ENCODE data around the gene MUC21.
A peak's percentile ranks its signal among the peaks of the same experiment; 100 is the strongest.
"Not testable (repeated sequence)": the region's sequence is repeated elsewhere in the genome, so short reads cannot be mapped to it uniquely, and the experiment has no call there.

Gene MUC21

DNA sequence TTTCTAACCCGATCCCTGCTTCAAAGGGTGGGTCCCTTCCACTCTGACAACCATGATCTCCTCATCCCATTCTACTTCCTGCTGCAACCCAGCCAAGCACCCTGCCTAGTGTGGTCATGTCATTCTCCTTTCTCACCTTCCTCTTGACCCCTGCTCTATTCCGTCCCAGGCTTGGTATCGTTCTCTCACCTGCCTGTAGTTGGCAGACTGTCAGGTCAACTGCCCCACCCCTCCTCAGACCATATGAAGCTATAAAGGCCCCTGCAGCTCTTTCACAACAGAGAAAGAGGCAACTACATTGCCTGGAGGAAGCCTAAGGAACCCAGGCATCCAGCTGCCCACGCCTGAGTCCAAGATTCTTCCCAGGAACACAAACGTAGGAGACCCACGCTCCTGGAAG lies at the start of gene MUC21:
Gene MUC21, plus strand, starts transcription at position 280 of the 400 bp plus-strand sequence. CDS start 241 bp downstream, outside the sequence.
- DNase-seq: peak; percentile 13

DNA sequence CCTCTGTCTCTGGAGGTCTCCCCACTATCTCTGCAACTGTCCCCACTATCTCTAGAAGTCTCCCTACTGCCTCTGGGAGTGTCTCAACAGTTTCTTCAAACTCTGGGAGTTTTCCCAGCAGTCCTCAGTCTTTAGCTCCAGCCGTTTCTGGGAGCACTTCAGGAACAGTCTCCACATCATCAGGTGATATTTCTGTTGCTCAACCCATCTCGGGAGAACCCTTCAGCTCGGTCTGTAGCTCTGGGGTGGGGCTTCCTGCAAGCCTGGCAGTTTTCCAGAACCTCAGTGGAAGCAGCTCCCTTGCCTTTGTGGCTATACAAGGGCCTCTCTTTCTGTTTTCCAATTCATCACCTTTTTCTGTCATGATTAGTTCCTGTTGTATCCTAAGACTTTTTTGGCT lies 48.5 kb upstream of the MUC21 start:
- no peak for DNase-seq

DNA sequence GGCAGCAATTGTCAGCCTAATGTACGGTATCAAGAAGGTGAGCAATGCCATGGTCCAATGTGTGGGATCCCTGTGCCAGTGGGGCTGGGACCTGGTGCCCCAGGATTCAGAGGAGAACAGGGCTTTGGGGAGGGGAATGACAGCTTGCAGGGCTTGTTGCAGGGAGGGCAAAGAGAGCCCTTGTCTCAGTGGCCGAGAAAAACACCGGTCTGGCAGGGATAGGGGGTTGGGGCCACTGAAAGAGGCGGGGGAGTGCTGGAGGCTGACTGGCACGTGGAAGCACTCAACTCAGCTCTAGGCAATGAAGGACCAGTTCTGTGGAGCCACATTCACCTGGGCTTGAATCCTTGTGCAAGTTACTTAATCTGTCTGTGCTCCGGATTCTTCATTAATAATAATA lies 46.3 kb upstream of the MUC21 start:
- no peak for DNase-seq

DNA sequence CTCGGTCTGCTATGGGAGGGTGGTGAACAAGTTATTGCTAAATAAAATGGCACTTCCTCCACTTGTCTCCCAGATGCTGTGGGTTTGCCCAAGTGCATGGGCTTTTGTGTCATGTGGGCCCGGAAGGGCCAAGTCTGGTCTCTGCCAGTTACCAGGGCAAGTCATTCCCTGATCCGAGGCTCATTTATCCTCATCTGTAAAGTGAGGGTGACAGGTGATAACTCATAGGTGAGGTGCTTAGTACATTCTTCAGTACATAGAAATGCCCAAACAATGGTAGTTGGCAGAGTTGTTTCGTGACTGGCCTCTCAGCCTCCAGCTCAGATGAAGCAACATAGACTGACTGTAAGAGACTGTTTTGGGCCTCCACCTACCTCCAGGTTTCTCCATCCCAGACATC lies 44.8 kb upstream of the MUC21 start:
- DNase-seq: no peak

DNA sequence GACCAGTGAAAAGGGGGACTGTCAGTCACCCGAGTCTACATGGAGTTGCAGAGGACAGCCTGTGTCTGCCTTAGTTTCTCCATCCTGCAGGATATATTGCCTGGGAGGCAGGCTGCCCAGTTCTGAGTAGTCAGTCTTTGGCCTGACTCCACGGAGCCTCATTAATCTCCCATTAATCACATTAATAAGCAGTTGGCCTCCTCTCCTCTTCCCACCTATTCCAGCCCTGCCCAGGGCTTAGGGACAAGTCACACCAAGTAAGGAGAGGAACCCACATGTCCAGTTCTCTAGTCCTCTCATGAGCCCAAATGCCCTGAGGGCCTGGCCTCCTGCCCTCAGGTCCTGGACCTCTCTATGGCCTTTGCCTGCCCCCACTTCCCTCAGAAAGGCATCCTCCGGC lies 44.0 kb upstream of the MUC21 start:
- DNase-seq: no peak

DNA sequence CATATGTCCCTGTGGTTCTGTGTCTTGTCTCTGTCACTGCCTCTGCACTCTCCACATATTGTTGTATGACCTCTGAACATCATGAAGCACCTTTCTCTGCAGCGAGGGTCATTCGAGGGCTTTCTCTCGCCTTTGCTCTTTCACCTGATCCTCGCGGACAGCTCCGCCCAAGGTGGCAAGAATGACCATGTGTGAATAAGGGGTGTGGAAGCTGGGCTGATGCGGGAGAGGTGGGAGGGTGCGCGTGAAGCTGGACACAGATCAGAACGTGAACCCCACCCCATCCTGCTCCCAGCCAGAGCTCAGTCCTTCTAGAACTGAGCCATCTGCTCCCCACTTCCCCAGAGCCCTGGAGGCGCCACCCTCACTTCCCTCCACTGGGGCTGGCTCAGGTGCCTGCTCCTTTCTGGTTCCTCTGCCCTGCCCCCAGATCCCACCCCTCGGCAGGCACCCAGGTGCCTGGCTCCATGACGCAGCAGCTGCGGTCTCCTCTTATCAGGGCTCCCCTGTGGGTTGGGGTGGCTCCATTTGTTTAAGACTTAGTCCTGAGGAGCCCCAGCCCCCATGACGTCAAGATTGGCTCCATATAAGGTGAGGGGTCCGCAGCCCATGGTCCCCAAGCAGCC lies 43.0 kb upstream of the MUC21 start, which contains the start of gene MUCL3:
Gene MUCL3, plus strand, starts transcription at position 613 of the 626 bp plus-strand sequence. CDS start 27 bp downstream, outside the sequence.
- no peak for DNase-seq

DNA sequence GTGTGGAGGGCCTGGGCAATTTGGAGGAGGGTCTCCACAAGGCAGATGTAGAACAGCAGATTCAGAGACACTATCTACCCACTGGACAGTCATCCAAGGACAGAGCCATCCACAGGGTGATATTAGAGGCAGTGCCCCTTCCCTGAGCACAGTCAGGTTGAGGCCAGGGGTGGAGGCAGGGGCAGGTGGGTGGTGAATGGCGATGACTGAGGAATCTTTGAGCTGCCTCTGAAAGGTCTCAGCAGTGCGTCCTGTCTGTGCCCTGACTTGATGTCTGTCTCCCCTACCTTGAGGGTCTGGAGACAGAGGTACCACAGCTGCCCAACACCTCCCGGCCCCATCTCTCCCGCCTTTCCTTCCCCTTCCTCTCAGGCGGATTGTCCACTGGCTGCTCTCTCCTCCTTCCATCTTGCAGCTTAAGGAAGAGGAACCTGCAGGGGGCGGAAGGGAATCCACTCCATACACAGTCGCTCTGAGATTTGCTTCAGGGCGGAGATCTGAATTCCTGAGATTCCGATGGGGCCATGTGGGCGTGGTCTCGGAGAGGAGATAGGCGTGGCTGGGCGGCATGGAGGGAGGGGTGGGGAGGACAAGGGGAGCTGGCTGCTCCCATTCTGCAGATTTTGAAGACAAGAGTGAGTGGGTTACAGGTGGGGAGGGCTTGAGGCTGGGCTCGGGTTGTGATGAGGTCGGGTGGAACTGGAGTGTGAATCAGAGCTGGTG lies 41.0 kb upstream of the MUC21 start:
- DNase-seq: peak; percentile 96

DNA sequence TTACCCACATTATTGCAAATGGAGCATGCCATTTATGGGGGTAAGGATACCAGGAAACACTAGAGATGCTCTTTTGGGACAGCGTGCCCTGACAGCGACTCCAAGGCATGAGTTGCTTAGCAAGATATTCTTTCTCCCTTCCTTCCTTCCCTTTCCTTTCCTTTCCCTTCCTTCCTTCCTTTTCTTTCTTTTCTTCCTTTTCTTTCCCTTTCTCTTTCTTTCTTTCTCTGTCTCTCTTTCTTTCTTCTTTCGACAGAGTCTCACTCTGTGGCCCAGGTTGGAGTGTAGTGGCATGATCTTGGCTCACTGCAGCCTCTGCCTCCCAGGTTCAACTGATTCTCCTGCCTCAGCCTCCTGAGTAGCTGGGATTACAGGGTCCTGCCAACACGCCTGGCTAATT lies 39.5 kb upstream of the MUC21 start:
- no peak for DNase-seq

DNA sequence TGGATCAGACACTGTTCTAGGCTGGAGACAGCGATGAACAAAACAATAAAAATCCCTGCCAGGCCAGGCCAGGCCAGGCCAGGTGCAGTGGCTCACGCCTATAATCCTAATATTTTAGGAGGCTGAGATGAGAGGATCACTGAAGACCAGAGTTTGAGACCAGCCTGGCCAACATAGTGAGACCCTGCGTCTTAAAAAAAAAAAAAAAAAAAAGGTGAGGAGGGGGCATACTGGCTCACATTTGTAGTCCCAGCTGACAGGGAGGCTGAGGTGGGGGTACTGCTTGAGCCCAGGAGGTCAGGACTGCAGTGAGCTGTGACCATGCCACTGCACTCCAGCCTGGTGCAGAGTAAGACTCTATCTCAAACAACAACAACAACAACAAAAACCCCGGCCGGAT lies 38.2 kb upstream of the MUC21 start:
- DNase-seq: no peak

DNA sequence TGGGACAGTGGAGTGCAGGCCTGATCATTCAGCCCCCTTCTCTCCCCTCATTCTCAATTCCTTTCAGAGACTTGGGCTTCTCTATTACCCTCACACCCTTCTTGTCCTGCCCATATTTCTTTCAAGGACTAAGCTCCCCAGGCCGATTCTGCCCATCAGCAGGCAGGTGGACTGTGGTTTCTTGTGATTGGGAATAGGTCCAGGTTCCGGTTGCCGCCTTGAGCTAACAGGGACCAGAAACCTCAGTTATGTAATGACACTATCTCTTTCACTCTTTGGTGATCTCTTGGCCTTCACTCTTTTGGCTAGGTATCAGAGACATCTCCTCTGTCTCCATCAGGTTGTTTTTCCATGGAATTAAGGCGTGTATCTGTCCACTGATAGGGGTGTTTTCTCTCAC lies 36.3 kb upstream of the MUC21 start:
- DNase-seq: no peak

DNA sequence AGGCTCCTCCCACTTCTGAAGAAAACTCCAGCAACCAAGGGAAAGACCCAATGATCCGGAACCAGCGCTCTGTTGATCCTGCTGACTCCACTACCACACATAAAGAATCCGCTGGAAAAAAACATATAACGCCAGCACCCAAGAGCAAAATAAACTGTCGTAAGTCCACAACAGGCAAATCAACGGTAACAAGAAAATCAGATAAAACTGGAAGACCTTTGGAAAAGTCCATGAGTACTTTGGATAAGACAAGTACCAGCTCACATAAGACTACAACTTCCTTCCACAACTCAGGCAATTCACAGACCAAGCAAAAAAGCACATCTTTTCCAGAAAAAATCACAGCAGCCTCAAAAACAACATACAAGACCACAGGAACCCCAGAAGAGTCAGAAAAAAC lies 34.7 kb upstream of the MUC21 start:
- no peak for DNase-seq

DNA sequence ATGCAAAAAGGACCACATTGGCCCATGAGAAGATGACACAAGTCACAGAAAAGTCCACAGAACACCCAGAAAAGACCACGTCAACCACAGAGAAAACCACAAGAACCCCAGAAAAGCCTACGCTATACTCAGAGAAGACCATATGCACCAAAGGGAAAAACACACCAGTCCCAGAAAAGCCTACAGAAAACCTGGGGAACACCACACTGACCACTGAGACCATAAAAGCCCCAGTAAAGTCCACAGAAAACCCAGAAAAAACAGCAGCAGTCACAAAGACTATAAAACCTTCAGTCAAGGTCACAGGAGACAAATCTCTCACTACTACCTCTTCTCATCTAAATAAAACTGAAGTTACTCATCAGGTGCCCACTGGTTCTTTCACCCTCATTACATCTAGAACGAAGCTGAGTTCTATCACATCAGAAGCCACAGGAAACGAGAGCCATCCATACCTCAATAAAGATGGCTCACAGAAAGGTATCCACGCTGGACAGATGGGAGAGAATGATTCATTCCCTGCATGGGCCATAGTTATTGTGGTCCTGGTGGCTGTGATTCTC lies 31.5 kb upstream of the MUC21 start:
- DNase-seq: no peak

DNA sequence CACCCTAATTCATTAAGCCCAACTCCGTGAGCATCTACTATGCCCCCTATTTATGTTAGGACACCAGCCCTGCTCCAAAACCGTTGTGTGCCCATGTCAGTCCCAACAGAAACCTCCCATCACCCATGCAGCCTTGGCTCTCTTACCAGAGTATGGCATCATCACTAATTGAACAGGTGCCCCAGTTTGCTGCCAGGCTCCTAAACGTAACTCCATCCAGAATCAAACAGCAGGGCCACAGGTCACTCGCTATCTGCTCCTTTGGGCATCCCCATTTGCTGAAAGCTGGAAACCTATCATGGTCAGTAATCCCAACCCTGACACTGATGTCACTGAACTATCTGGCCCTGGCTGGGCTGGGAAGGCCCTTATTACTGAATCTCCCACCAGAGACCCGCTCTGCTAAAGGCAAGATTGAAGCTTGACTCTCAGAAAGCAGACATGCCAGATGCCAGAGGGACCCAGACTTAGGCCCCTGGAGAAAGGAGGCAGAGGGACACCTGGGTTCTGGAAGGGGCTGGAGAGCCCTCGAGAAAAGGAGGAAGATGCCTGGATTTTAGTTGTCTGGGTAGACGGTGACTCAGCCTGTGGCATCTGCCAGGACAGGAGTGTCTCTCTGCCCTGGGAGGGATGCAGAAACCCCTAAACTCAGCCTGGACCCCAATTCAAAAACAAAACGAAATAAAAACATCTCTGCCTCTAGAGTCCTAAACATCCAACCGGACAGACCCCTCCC lies 28.7 kb upstream of the MUC21 start:
- DNase-seq: peak; percentile 71

DNA sequence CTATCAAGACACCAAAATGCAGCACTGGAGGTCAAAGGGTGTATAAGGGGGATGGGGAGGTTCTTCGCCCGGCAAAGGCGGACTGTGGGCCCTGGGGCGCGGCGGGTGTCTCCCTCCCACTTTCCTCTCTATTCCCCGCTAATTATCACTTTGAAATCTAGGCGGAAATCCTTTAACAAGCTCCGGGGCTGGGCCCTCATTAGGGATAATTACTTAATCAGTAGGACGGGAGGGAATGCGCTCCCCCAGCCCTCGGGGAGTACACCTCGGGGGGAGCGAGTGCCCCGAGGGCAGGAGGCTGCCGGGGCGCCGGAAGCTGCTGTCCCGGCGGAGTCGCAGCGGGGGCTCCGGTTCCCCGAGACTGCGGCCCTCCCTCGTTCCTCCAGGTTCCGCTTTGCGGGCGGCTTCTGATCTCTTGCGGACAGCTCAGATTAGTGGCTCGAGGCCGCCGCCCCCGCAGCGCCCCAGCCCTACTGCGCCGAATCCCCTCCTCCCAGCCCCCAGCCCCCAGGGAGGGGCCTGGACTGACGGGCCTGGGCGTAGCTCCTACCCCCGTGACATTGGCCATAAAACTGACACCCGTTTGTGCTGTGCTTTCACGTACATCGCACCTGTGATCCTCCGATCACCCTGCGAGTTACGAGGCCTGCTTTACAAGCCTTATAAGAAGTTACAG lies 28.0 kb upstream of the MUC21 start:
- peak; percentile 82 for DNase-seq

DNA sequence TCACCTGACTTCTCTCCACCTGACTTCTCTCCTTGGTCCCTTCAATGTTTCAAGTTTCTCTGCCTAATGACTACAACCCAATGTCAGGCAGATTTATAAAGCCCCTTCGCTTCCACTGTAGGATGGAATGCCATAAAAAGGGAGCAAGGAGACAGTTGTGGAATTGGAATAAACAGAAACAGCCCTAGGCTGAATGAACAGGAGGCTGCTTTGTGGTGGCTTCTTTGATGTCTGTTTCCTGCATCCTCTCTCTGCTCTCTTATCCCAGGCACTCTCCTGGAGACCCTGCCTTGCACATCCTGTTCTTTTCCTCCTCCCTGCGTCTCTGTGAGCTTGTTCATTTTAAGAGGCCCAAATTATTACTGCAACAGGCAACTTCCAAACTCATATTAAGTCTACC lies 25.8 kb upstream of the MUC21 start:
- peak; percentile 87 for DNase-seq

DNA sequence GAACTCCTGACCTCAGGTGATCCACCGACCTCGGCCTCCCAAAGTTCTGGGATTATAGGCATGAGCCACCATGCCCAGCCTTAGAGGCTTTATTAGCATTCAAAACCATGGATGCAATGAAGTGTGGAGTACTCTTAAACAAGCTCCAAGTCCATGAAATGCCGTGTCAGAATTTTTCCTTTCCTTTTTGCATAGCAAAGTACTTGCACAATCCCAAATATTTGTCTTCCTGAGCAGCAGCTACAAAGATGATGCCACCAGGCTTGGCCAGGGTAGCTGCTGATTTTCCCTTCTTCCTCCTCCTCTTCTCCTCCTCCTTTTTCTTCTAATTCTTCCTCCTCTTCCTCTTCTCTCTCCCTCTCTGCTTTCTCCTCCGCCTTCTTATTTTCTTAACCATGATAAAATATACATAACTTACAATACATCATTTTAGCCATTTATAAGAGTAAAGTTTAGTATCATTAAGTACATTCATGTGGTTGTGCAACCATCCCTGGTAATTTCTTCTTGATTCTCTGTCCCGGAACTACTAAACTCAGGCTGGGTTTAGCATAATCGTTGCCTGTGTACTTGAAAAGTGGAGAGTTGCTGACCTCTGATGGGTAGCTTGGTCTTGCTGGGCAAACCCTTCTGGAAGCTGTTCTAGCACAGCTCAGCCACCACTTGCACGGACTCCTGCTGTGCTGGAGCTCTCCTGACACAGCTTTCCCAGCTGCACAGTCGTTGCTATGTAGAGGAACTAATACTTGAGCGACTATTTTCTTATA lies 22.4 kb upstream of the MUC21 start:
- no peak for DNase-seq

DNA sequence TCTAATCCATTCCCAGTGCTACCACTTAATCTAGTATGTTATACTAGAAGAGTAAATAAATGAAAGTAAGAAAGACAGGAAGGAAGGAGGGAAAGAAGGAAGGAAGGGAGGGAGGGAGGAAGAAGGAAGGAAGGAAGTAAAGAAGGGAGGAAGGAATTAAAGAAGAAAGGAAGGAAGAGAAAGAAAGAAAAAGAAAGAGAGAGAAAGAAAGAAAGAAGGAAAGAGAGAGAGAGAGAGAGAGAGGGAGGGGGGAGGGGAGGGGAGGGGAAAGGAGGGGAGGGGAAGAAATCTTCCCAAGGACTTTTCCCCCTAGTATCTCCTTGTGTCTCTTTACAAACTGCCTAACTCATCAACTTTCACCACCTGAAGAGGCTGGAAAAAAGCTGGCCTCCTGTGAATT lies 20.8 kb upstream of the MUC21 start:
- DNase-seq: no peak

DNA sequence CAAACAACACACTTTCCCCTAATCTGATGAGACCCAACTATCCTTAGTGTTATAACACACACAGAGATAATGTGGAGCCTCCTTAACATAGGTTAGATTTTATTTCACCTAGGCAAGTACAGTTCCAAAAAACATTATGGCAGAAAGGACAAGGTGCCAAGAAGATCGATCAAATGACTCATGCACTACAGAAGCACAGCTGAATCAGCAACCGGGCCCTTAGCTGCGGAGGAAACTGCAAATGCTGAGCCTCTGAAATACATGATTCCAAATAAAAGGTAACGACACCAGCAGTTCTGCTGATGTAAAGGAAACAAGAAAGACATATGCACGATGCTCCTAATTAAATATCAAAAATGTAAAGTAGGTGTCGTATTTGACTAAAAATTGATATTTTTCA lies 19.9 kb upstream of the MUC21 start:
- DNase-seq: no peak

DNA sequence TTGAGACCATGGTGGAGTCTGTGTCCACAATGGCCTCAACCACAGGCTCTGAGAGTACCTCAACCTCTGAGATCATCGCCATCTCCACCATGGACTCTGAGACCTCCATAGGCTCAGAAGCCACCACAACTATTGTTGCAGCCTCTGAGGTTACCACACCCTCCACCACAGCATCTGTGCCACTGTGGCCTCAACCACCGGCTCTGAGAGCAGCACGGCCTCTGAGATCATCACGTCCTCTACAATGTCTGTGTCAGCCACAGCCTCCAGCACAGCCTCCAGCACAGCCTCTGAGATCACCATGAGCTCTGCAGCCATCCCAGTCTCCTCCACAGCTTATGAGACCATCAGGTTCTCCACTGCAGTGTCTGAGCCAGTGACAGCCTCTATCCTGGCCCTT lies 19.4 kb upstream of the MUC21 start:
- DNase-seq: no peak

DNA sequence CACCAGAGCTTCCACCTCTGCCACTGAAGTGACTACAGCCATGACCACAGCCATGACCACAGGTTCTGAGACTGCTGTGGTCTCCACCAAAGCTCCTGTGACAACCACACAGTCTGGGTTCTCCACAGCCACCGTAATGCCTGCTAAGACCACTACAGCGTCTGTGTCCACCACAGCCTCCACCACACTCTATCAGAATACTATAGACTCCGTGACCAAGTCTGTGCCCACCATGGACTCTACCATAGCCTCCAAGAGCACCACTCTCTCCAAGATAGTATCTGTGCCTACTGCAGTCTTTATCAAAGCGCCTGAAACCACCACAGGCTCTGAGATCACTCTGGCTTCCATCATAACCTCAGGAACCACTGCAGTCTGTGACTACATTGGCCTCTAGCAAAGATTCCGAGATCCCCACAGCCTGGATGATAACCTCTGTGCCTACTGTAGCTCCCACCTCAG lies 18.3 kb upstream of the MUC21 start:
- DNase-seq: no peak

DNA sequence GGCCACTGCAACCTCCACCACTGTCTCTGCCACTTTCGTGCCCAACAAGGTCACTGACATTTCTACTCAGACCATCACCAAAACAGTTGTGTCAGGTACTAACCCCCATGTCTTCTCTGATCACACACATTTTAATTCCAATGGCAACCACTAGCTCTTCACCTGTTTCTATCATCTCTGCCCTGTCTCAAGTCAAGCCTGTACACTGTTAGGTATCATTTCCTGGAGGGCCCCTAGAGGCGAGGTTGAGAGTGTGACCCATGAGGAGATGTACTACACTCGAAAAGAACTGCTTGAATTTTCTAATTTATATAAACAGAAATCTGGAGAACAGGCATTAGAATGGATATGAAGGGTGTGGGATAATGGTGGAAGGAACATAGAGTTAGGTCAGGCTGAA lies 17.4 kb upstream of the MUC21 start:
- DNase-seq: no peak

DNA sequence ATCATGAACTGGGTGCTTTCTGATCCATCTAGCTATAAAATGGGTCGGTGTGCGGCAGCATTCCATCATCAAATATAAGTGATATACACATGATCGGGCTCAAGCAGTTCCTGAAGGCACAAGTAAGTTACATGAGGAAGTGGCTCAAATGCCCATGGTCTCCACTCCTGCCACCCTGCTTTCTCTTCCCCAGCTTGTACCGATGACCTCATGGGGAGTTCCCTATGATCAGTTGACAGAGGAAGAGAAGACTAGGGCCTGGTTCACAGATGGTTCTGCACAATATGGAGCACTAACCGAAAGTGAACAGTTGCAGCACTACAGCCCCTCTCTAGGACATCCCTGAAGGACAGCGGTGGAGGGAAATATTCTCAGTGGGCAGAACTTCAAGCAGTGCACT lies 14.3 kb upstream of the MUC21 start:
- DNase-seq: not testable (repeated sequence)

All from islet precursor cell (in vitro differentiated cells).